Measurements from ENCODE around the gene RIT2.

RIT2 gene

DNA sequence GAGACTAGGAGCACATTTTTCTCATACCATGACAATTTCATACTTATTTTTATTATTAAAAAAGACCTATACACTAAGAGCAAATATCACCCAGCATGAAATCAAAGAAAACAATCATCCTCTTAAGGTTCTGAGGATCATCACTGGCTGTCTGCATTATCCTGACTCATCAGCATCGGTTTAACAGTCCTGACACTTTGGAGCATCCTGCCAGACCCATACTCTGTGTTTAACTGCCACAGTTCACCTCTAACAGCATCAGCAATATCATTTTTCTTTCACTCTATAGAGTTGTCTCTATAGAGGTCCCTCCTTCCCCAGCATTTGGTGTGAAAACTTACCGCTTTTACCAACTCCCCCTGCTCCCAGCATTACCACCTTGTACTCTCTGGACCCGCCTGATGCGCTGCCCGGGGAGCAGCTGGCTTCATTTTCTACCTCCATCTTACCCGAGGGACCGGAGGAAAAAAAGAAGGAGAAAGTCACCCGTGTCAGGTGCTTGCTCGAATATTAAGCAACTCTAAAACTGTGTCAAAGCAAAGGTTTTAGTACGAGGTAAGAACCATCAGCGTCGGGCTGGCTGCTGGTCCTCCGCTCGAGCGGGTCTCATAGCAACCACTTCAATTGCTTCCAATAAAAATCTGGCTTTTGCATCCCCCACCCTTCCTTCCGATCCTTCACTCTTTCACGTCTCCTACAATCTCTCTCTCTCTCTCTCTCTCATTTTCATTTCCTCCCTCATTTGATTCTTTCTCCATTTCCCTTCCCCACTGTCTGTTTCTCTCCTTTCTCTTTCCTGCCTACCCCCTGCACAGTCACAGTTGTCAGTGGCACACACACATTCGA lies at the start of gene RIT2:
Gene RIT2, minus strand, starts transcription at position 610 of the 846 bp plus-strand sequence.
- H3K36me3 Mint-ChIP-seq (ENCODE audit: low read depth), result no peaks in the 10 kb centered on the region
- no peaks in the 10 kb centered on the region for H3K4me1 Mint-ChIP-seq (ENCODE audit: low read depth)
- no peak within 1 kb of the TSS for H3K4me3 Mint-ChIP-seq
- no peak within 1 kb of the TSS for H3K27ac Mint-ChIP-seq
- no peak for DNase-seq
- H3K9me3 Mint-ChIP-seq, result peaks cover 9% of the 10 kb centered on the region
- no peaks in the 10 kb centered on the region for H3K27me3 Mint-ChIP-seq

DNA sequence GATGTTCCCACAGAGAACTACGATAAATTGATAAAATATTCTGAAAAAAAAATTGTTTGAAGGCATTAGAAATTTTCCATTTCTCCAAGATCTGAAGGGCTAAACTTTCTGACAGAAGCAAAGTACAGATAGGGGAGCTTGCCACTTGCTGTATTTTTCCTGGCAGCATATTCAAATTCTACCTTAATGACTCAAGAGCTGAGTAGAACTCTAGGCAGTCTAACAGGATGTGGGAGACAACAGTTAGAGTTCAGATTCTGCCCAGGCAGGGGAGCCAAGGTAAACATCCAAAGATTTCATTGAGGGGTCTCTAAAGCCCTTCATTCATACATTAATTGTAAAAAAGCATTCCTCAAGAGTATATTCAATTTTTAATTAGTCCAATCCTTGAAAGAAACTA lies 46.0 kb upstream of the RIT2 start:
- Mint-ChIP-seq H3K27ac (no peak overlapping the region), H3K27me3 (no peaks in the 10 kb centered on the region), H3K4me1 (ENCODE audit: low read depth) (no peaks in the 10 kb centered on the region), H3K36me3 (ENCODE audit: low read depth) (no peaks in the 10 kb centered on the region), H3K9me3 (peaks cover 9% of the 10 kb centered on the region), H3K4me3 (no peak overlapping the region)
- DNase-seq, result no peak

DNA sequence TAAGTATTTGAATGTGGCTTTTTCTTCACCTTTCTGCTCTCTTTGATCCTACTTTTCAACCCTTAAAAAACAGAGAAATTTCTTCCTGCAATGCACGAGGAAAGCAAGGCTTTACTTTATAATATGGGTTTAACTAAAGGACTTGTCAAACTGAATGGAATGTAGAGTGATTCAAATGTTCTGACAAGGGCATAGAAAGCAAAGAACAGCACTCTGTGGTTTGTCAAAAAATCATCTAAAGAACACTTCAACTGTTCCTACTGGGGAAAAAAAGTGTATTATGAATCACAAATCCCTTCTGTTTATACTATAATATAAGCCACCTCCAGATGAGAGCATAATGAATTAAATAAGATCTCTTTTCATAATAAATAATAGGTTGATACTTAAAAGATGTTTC lies 45.0 kb upstream of the RIT2 start:
- H3K36me3 Mint-ChIP-seq (ENCODE audit: low read depth), result no peaks in the 10 kb centered on the region
- H3K4me1 Mint-ChIP-seq (ENCODE audit: low read depth), result no peaks in the 10 kb centered on the region
- DNase-seq, result no peak
- H3K27me3 Mint-ChIP-seq, result no peaks in the 10 kb centered on the region
- H3K9me3 Mint-ChIP-seq, result peaks cover 3% of the 10 kb centered on the region
- H3K4me3 Mint-ChIP-seq, result no peak overlapping the region
- H3K27ac Mint-ChIP-seq, result no peak overlapping the region

DNA sequence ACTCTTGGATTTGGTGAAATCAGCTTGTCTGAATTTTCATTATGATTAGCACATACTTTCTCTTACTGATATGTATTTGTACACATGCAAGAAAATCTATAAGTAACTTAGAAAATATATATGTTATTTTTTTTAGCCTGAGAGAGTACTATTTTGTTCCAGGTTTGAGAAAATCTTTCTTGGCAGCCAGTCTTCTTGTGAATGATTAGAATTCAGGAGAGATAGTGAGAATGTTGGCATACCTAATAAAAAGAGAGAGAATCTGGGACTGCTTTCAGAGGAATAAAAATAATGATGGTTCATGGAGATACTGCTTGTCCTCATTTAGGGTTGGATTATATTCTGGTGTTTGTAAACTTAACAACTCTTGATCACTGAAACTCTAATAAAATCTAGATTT lies 44.4 kb upstream of the RIT2 start:
- Mint-ChIP-seq H3K27me3 (no peaks in the 10 kb centered on the region), H3K36me3 (ENCODE audit: low read depth) (no peaks in the 10 kb centered on the region), H3K9me3 (peaks cover 3% of the 10 kb centered on the region), H3K4me1 (ENCODE audit: low read depth) (no peaks in the 10 kb centered on the region), H3K4me3 (no peak overlapping the region), H3K27ac (no peak overlapping the region)
- DNase-seq, result no peak

DNA sequence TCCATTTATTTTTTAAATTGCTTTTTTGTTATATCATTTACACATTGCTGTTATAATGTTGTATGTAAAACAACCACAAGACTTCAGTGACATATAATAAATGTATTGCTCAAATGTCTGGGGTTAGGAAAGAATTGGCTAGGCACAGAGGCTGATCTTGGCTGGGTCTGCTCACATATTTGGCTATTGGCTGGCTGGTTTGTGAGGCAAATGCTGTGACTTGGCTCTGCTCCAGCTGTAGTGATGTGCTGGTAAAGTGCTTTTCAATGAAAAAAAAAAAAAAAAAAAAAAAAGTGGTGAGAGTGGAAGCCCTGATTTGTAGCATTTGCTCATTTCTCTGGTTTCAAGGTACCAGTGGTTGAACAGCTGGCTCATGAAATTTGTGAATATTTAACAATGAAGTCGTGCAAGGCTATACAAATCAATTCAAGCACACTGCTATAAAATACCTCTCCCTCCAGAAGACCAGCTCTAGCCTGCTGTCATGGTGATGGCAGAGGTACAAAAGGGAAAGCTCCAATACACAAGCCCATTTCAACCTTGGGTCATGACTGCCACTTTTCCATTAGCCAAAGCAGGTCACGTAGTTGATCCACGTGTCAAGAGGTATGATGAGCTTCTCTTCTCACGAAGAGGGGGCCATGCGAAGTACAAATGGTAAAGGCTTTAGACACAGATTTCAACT lies 43.7 kb upstream of the RIT2 start:
- Mint-ChIP-seq H3K27me3 (no peaks in the 10 kb centered on the region), H3K9me3 (peaks cover 3% of the 10 kb centered on the region), H3K4me3 (no peak overlapping the region), H3K36me3 (ENCODE audit: low read depth) (no peaks in the 10 kb centered on the region), H3K4me1 (ENCODE audit: low read depth) (no peaks in the 10 kb centered on the region), H3K27ac (no peak overlapping the region)
- no peak for DNase-seq

DNA sequence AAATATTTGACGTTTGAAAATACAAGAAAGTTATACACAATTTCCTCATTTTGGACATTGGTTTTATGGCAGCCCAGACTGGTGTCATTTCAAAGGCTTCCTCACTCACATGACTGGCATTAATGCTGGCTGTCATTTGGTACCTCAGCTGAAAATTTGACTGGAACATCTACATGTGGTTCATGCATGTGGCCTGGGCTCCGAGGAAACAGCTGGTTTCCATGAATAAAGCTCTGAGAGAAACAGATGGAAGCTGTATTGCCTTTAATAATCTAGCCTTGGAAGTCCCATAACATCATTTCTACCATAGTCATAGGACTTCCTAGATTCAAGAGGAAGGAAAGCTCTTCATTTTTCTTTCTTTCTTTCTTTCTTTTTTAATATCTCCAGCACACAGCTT lies 42.9 kb upstream of the RIT2 start:
- DNase-seq, result no peak
- H3K4me3 Mint-ChIP-seq, result no peak overlapping the region
- no peaks in the 10 kb centered on the region for H3K9me3 Mint-ChIP-seq
- H3K4me1 Mint-ChIP-seq (ENCODE audit: low read depth), result no peaks in the 10 kb centered on the region
- no peaks in the 10 kb centered on the region for H3K27me3 Mint-ChIP-seq
- H3K36me3 Mint-ChIP-seq (ENCODE audit: low read depth), result no peaks in the 10 kb centered on the region
- H3K27ac Mint-ChIP-seq, result no peak overlapping the region

DNA sequence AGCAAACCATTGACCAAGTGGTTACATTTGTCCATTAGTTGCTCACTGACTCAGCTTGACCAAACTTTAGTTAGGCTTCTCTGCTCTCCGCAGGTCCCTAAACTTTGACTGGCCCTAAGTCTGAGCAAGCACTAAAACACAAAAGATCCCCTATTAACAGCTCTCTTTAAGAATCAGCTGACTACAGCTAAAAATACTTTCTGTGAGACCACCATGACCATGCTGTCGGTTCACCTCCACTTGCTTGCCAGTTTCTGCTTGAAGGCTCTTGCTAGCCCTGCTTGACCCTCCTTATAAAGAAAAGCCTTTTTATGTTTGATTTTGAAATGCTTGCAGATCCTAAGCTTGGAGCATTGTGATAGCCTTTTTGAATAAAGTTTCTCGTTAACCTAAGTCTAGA lies 40.4 kb upstream of the RIT2 start:
- Mint-ChIP-seq H3K4me1 (ENCODE audit: low read depth) (no peaks in the 10 kb centered on the region), H3K9me3 (no peaks in the 10 kb centered on the region), H3K27me3 (no peaks in the 10 kb centered on the region), H3K27ac (no peak overlapping the region), H3K36me3 (ENCODE audit: low read depth) (no peaks in the 10 kb centered on the region), H3K4me3 (no peak overlapping the region)
- DNase-seq, result no peak

DNA sequence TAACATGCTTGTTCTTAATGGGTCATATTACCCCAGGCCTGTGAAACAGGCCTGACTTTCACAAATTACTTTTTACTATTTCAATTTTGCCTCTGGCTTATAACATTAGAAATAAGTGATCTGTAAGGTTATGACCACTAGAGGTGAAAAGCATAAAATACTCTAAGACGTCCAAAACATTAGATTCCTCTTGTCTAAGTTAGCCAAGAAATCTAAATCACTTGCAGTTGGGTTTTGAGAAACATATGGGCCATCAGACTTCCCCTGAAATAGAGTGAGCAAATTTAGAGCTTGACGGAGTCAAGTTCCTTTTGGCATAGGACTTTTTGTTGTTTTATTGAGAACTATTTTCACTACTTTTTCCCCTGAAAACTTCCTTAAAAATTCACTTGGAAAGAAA lies 32.7 kb upstream of the RIT2 start:
- H3K27me3 Mint-ChIP-seq, result no peaks in the 10 kb centered on the region
- no peak for DNase-seq
- no peak overlapping the region for H3K4me3 Mint-ChIP-seq
- H3K9me3 Mint-ChIP-seq, result peaks cover 13% of the 10 kb centered on the region
- H3K4me1 Mint-ChIP-seq (ENCODE audit: low read depth), result no peaks in the 10 kb centered on the region
- no peak overlapping the region for H3K27ac Mint-ChIP-seq
- H3K36me3 Mint-ChIP-seq (ENCODE audit: low read depth), result no peaks in the 10 kb centered on the region

DNA sequence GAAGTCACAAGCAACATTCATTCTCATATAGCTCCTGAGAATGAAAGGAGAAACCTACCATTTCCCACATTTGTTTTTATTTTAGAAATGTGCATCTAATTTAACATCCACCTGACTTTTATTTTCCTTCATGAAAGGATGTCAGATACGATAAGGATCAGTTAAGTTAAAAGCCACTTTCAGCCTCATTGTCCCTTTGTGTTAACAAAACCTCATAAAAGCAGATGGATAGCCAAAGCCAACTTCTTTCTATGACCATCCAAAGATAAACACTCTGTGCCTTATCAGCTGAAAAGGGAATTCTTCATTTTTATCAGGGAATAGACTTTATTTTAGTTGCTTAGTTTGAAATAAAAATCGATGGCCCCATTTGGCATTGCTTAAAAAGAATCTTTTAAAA lies 25.7 kb upstream of the RIT2 start:
- no peaks in the 10 kb centered on the region for H3K36me3 Mint-ChIP-seq (ENCODE audit: low read depth)
- H3K27ac Mint-ChIP-seq, result no peak overlapping the region
- H3K4me3 Mint-ChIP-seq, result no peak overlapping the region
- DNase-seq, result no peak
- peaks cover 12% of the 10 kb centered on the region for H3K9me3 Mint-ChIP-seq
- H3K4me1 Mint-ChIP-seq (ENCODE audit: low read depth), result no peaks in the 10 kb centered on the region
- no peaks in the 10 kb centered on the region for H3K27me3 Mint-ChIP-seq

DNA sequence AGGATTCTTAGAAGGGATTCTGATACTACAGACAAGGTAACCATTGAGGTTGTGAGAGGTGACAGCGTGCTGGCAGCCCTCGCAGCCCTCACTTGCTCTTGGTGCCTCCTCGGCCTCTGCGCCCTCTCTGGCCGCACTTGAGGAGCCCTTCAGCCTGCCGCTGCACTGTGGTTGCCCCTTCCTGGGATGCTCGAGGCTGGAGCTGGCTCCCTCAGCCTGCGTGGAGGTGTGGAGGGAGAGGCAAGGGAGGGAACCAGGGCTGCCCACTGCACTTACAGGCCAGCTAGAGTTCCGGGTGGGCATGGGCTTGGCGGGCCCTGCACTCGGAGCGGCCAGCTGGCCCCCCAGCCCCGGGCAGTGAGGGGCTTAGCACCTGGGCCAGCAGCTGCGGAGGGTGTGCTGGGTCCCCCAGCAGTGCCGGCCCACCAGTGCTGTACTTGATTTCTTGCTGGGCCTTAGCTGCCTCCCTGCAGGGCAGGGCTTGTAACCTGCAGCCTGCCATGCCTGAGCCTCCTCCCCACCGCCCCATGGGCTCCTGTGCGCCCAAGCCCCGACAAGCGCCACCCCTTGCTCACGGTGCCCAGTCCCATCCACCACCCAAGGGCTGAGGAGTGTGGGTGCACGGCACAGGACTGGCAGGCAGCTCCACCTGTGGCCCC lies 23.9 kb upstream of the RIT2 start:
- Mint-ChIP-seq H3K27ac (no peak overlapping the region), H3K36me3 (ENCODE audit: low read depth) (no peaks in the 10 kb centered on the region), H3K27me3 (no peaks in the 10 kb centered on the region), H3K9me3 (peaks cover 16% of the 10 kb centered on the region), H3K4me1 (ENCODE audit: low read depth) (no peaks in the 10 kb centered on the region), H3K4me3 (no peak overlapping the region)
- DNase-seq, result no peak

DNA sequence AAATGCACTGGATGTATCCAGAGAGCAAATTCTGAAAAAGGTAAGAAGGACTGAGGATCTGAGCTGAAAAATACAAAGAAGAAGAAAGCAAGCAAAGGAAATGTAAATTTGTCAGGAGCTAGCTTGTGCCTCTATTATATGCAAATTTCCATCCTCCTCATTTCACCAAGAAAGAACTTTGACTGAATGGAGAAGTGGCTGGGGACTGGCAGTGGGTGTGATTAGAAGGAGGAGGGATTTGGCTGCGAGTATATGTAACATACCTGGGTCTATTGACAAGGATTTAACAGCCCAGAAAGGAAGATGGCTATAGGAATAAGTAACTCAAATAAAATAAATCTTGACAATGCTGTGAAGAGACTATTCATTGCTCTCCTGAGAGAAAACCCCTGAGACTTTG lies 19.4 kb upstream of the RIT2 start:
- H3K27me3 Mint-ChIP-seq, result no peaks in the 10 kb centered on the region
- H3K9me3 Mint-ChIP-seq, result peaks cover 13% of the 10 kb centered on the region
- no peak overlapping the region for H3K4me3 Mint-ChIP-seq
- DNase-seq, result no peak
- no peaks in the 10 kb centered on the region for H3K36me3 Mint-ChIP-seq (ENCODE audit: low read depth)
- H3K27ac Mint-ChIP-seq, result no peak overlapping the region
- no peaks in the 10 kb centered on the region for H3K4me1 Mint-ChIP-seq (ENCODE audit: low read depth)

DNA sequence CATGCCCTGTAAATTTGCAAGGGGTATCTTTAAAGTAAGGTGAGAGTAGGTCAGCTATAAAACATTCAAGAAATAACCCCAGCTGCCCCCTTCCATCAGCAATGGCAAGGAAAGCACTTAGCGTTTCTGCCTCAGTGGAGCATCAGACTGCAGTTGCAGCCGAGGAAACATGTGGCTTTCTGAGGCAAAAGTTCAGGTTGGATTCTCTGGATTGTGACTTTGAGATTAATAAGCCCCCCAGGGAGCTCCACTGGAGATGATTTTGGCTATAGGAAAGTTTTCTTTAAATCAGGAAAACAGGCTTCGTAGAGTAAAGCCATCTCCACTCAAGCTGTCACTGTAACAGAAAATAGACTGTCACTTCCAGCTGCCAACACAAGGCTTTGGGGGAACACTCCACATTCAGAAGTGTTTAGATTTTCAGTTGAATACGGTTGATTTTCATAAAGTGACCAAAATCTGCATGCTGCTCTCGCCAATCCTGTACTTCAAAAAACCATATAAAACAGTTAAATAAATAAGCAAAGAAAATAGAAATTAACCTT lies 15.3 kb upstream of the RIT2 start:
- H3K4me1 Mint-ChIP-seq (ENCODE audit: low read depth), result no peaks in the 10 kb centered on the region
- H3K27me3 Mint-ChIP-seq, result no peaks in the 10 kb centered on the region
- H3K9me3 Mint-ChIP-seq, result peaks cover 8% of the 10 kb centered on the region
- H3K4me3 Mint-ChIP-seq, result no peak overlapping the region
- no peak for DNase-seq
- no peaks in the 10 kb centered on the region for H3K36me3 Mint-ChIP-seq (ENCODE audit: low read depth)
- no peak overlapping the region for H3K27ac Mint-ChIP-seq

DNA sequence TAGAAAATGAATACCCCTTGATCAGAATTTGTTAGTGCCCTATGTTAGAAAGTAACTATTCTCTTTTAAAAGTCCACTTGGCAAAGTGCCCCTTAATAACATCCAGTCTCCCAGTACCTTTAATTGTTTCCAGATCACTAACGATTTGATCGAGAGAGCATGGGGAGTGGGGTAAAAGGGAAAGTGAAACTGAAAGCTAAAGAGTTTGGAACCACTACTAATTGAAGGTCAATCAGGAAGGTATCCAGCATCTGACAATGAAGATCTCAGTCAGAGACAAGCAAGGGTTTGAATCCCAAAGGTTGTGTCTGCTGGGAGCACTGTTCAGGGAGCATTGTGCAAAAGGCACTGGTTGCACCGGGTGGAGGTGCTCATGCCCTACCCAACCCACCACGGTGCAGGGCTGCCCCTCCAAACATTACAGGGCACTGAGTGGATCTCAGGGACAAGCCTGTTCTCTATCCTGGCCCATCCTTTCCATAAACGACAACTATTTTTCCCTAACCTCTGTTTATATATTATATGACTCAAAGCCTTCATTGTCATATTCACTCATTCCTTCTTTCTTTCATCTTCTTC lies 14.6 kb upstream of the RIT2 start:
- no peak overlapping the region for H3K27ac Mint-ChIP-seq
- no peaks in the 10 kb centered on the region for H3K27me3 Mint-ChIP-seq
- H3K4me3 Mint-ChIP-seq, result no peak overlapping the region
- no peaks in the 10 kb centered on the region for H3K36me3 Mint-ChIP-seq (ENCODE audit: low read depth)
- H3K9me3 Mint-ChIP-seq, result peaks cover 5% of the 10 kb centered on the region
- no peaks in the 10 kb centered on the region for H3K4me1 Mint-ChIP-seq (ENCODE audit: low read depth)
- no peak for DNase-seq

DNA sequence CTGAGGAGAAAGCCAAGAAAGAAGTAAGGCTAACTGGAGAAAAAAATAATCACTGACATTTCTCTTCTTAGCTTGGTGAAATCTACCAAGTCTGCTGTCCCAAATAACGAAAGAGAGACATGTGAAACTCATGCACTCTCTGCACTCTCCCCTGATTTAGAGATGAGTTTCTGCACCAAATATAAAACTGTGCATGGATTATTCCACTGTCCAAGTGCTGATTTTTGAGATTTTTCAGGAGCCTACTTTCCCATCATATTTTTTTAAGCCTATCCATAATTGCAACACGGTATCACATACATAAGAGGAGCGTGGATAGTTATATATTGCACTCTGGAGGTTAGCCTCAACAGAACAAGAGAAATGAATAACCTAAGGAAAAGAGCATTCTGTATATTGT lies 10.0 kb upstream of the RIT2 start:
- H3K36me3 Mint-ChIP-seq (ENCODE audit: low read depth), result no peaks in the 10 kb centered on the region
- H3K9me3 Mint-ChIP-seq, result peaks cover 2% of the 10 kb centered on the region
- H3K4me3 Mint-ChIP-seq, result no peak overlapping the region
- H3K4me1 Mint-ChIP-seq (ENCODE audit: low read depth), result no peaks in the 10 kb centered on the region
- no peak overlapping the region for H3K27ac Mint-ChIP-seq
- no peak for DNase-seq
- no peaks in the 10 kb centered on the region for H3K27me3 Mint-ChIP-seq

All from activated T-cell treated with anti-CD3 and anti-CD28 coated beads, Interleukin-2, amount 50 U/mL, for 24 hours (primary cell).